ENCODE results near the gene CDKN1A.

DNA sequence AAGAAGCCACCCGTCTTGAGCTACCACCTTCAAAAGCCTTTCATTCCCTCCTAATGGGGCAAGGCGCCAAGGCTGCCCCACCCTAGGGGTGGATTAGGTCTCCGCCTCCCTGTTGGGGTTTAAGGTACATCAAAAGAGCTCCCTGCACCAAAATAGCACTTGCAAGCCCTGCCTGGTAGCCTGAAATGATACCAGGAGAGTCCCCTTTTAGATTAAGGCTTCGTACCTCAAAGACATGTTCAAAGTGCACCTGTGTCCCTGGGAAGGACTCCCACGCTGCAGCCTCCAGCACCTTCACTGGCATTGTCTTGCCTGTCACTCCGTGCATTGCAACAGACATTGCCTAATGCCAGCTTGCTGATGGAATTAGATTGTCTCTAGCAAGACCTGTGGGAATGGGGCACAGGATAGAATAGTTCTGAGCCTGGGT, 15.7 kb upstream of the CDKN1A start:
- no peak for TF ChIP-seq EZH2 (IDR thresholded peaks at IDR 0.05; ENCODE audit: borderline replicate concordance, insufficient read depth, low read length, poor library complexity, severe bottlenecking)
- no peak for TF ChIP-seq MXI1 (conservative IDR thresholded peaks at IDR 0.05; ENCODE audit: poor library complexity, severe bottlenecking)
- TF ChIP-seq POLR2AphosphoS5 (IDR thresholded peaks at IDR 0.05) = no peak
- TF ChIP-seq, protein P1, sequence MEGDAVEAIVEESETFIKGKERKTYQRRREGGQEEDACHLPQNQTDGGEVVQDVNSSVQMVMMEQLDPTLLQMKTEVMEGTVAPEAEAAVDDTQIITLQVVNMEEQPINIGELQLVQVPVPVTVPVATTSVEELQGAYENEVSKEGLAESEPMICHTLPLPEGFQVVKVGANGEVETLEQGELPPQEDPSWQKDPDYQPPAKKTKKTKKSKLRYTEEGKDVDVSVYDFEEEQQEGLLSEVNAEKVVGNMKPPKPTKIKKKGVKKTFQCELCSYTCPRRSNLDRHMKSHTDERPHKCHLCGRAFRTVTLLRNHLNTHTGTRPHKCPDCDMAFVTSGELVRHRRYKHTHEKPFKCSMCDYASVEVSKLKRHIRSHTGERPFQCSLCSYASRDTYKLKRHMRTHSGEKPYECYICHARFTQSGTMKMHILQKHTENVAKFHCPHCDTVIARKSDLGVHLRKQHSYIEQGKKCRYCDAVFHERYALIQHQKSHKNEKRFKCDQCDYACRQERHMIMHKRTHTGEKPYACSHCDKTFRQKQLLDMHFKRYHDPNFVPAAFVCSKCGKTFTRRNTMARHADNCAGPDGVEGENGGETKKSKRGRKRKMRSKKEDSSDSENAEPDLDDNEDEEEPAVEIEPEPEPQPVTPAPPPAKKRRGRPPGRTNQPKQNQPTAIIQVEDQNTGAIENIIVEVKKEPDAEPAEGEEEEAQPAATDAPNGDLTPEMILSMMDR (IDR thresholded peaks at IDR 0.05; ENCODE audit: poor library complexity, severe bottlenecking) = no peak
- TF ChIP-seq EP300 (conservative IDR thresholded peaks at IDR 0.05; ENCODE audit: poor library complexity, severe bottlenecking) = no peak
- no peak for TF ChIP-seq RAD21 (conservative IDR thresholded peaks at IDR 0.05)

Data from neural cell (in vitro differentiated cells).